Measurements from ENCODE around the gene EVA1A. TPM values are rescaled to one million over a fixed set of nuclear protein-coding genes. Genes with fewer than 3 reads are reported as not detected.

EVA1A gene
- total and polyA plus RNA-seq, 2 donors = 0.63 to 7.1 TPM

- no peaks in the 10 kb centered on the region for H3K36me3 ChIP-seq (ENCODE audit: insufficient read depth)
- no peaks in the 10 kb centered on the region for H3K4me1 ChIP-seq (ENCODE audit: insufficient read depth)
- WGBS = 70% methylated on average over 5 of the region's 5 CpGs
- H3K4me3 ChIP-seq (ENCODE audit: low read depth, low read length) = no peak overlapping the region
- no peak for DNase-seq (ENCODE audit: extremely low spot score)
- H3K27ac ChIP-seq (ENCODE audit: low read depth) = no peak overlapping the region
These were observed 107.1 kb downstream of the EVA1A start for GRCh38 chr2:75453384-75454240.

DNA sequence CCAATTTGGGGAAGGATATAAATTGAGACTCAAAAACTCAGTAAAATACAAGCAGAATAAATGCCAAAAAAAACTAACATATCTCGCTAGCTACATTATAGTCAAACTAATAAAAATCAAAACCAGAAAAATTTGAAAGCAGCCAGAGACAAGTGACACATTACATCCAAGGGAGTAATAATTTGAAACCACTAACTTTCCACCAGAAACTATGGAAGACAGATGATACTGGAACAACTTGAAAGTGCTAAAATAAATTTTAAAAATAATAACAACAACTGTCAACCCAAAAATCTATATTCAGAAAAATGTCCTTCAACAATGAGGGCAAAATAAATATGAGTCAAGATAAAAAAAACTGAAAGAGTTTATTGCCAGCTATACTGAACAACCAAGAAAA is 110.7 kb downstream of the EVA1A start:
- Histone ChIP-seq H3K4me3 (ENCODE audit: low read depth, low read length) (no peak overlapping the region), H3K4me1 (ENCODE audit: insufficient read depth) (no peaks in the 10 kb centered on the region), H3K27ac (ENCODE audit: low read depth) (no peak overlapping the region), H3K36me3 (ENCODE audit: insufficient read depth) (no peaks in the 10 kb centered on the region)
- WGBS = 83% methylated on average over 1 of the region's 1 CpG
- no peak for DNase-seq (ENCODE audit: extremely low spot score)

DNA sequence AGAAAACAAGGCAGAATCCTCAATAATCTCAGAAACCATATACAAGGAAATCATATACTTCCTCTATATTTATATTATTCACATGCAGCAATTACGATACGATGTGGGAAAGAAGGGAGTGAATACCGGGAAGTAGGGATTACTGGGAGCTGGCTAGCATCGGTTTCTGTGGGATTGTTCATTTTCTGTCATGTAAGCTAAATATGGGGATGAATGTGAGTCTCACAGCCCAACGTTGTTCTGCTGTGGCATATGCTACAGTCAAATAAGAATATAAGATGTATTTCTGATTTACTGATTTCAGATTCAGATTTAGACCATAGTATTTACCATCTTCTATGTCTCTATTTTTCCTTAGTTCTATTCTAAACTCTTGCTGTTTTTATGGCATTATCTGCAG is 113.6 kb downstream of the EVA1A start:
- no peaks in the 10 kb centered on the region for H3K36me3 ChIP-seq (ENCODE audit: insufficient read depth)
- H3K4me3 ChIP-seq (ENCODE audit: low read depth, low read length) = no peak overlapping the region
- no peak for DNase-seq (ENCODE audit: extremely low spot score)
- WGBS = 72% methylated on average over 5 of the region's 5 CpGs
- H3K4me1 ChIP-seq (ENCODE audit: insufficient read depth) = no peaks in the 10 kb centered on the region
- no peak overlapping the region for H3K27ac ChIP-seq (ENCODE audit: low read depth)

Small RNA genes lying within 50 kb of the gene (small RNA-seq; reads per million reads assigned to genes)
- gene RF01233 = not detected

Other genes with a start within 250 kb of the EVA1A start
- gene MRPL19, start 85.8 kb upstream of the EVA1A start, total RNA-seq = 51.4 TPM
- gene MRPL19, start 85.8 kb upstream of the EVA1A start, polyA plus RNA-seq = 19.3 TPM
- gene GCFC2, start 150.0 kb upstream of the EVA1A start, total RNA-seq = 67.5 TPM
- gene GCFC2, start 150.0 kb upstream of the EVA1A start, polyA plus RNA-seq = 14.9 TPM